A204.1 (cell line): ENCODE measurements around the gene GRK5.

Source experiments
- FAIRE-seq: peaks from 2 replicates; lab custom pipeline; 2012; peaks lifted over from hg19 to GRCh38; lab: Jason Lieb, UNC

Gene GRK5

GRCh38 chr10:119364645-119365600 is 157.6 kb downstream of the GRK5 start:
- FAIRE-seq: no peak

- FAIRE-seq: no peak
Measured at GRCh38 chr10:119365773-119366599, 158.6 kb downstream of the GRK5 start.

- FAIRE-seq: no peak
Measured at GRCh38 chr10:119367841-119368549, 160.6 kb downstream of the GRK5 start.

DNA sequence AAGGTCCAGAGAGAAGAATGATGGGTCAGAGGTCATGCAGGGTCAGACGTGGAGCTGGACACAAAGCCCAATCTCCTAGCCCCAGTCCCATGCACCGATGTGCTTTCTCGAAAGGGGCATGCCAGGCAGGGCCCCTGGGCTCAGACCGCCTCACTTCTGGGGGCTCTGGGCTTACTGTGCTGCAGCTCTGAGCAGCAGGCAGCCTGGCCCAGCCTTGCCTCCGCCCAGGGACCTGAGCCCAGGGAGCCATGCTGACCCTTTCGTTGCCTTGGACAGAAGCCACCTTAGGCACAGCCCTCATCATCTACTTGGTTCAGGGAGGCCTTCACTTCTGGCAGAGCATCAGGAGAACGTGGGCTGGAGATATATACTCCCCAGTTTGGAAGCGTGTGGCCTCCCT is 161.2 kb downstream of the GRK5 start:
- no peak for FAIRE-seq

GRCh38 chr10:119368991-119369869 is 161.9 kb downstream of the GRK5 start:
- FAIRE-seq: peak; percentile 19

GRCh38 chr10:119370111-119370741 is 162.9 kb downstream of the GRK5 start:
- peak; percentile 80 for FAIRE-seq

DNA sequence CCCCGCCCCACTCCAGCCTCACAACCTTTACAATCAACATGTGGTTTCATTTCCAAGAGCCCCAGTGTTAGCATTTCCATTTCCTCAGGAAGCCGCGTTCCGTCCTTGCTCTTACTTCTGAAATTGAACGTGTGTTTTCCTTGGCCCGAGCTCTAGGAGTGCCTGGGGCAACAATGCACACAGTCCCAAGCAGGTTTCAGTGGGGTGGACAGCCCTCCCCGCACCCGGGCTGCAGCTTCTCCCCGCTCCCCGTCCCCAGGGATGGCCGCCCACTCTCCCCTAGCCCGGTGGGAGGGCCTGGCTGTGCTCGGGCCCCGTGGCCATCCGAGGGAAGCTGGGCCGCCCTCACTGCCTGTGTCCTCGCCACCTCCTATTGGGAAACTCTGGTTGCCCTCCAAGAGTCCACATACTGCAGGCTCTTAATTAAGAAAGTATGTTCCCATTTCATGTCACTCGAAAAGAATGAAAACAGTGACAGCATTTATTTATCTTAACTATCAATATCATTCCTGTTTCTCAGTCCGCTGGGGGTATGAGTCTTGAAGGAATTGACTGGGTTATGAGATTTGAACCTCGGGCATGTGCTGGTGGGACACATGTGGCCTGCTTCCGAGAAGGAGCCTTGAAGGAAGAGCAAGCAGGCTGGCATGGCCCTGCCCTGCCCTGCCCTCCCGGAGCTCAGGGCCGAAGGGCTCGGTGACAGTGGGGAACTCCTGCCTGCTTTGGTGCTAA is 163.8 kb downstream of the GRK5 start:
- FAIRE-seq: peak; percentile 82

DNA sequence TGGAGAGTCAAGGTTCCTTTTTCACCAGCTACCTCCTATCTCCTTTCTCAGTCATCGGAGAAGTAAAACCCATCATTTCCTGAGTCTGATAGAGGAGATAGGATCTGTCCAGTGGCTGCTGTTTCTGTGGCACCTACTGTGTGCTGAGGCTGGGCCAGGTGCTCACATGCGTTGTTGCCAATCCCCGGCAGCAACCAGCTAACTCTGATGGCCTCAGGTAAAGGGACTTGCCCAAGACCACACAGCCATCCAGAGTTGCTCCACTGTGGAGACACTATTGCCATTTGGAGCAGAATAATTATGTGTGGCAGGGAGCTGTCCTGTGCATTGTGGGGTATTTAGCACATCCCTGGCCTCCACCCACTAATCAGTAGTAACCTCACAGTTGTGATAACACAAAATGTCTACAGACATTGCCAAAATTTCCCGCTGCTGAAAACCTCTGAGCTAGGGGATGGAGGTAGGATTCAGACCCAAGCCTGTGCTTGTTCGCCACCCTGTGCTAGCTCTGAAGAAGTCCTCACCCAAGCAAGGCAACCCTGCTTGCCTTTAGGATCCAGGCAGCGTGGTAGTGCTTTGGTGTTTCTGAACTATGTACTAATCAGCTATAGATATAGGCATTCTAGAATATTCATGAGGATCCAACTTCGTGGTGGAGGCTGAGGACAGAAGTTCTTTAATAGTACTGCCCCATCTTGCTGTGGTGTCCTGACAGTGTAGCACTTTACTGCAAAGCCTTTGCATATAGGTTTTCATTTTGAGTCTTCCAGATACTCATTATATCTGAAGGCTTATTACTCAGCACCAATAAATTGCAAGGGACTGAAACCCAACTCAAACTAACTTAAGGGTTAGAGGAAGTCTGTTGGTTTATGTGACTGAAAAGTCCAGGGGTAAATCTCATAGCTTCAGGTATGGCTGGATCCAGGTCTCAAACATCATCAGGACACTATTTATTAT is 164.6 kb downstream of the GRK5 start:
- FAIRE-seq: no peak

- no peak for FAIRE-seq
Measured at GRCh38 chr10:119373294-119374102, 166.1 kb downstream of the GRK5 start.

- FAIRE-seq: no peak
Measured at GRCh38 chr10:119374236-119374635, 166.9 kb downstream of the GRK5 start.

GRCh38 chr10:119375574-119376272 is 168.4 kb downstream of the GRK5 start:
- FAIRE-seq: no peak

DNA sequence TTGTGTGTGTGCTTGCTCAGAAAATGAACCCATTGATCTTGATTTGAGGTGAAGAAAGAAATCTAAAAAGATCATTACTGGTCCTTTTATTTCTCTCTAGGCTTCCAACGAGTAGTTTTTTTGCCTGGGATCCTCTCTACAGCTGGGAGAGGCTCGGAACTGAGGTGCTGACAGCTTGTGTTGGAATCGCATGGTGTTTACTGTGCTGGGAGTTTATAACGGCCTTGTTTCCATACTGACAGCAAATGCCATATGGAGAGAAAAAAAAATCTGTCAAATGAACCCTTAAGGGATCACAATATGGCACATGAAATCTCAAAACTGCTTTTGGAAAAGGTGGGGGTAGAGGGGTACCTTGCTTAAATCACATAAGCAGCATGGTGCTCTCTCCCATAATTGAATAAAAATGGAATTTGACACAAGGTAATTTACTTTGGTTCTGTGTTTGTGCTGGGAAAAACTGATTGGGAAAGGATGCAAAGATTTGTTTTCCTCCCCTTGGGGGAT is 170.1 kb downstream of the GRK5 start:
- FAIRE-seq: peak; percentile 25

- FAIRE-seq: no peak
Measured at GRCh38 chr10:119377958-119378736, 170.8 kb downstream of the GRK5 start.

DNA sequence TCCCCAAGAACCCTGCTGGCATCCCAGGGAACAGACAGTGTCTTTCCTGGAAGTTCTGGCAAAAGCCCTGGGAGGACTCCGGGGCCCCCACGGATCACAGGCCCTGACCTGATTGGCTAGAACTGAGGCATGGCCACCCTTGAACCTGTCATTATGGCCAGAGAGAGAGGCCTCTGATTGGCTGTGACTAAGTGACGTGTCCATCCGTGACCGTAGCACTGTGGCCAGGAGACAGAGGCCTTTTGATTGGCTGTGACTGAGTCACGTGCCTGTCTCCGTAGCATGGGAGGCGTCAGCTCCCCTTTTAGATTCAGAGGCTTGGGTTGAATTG is 171.3 kb downstream of the GRK5 start:
- peak; percentile 99 for FAIRE-seq

GRCh38 chr10:119379466-119380071 is 172.2 kb downstream of the GRK5 start:
- no peak for FAIRE-seq

DNA sequence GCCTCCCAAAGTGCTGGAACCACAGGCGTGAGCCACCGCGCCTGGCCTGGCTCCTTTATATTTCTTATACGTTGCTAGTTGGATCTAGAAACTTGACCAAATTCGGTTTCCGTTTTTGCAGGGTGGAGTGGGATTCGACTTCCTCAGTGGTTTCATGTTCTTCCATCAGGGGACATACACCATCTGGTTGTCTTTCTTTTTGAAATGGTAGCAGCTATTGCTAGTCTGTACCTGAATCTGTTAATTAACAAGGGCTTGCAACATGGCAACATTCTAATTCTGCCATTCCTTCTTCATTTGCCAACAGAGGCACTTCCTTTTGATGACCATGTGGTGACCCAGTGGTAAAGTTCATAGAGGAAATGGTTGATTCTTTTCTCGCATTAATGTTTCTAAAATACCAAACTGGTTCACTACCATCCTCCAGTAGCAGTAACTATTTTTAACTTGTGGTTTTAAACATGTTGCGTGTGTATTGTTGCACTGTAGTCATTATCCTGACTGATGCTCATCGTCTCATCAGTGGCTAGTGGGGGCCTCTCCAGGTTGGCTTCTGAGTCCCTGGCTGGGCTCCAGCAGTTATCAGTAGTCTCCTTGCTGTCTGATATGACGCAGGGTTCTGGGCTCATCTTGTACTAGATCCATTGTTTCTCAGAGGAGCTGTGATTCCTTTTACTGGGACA is 175.9 kb downstream of the GRK5 start:
- no peak for FAIRE-seq
